HepG2 (cell line): ENCODE data around the gene SLC16A3. TPM values are rescaled to one million over a fixed set of nuclear protein-coding genes. Genes with fewer than 3 reads are reported as not detected.

Source experiments
- CBX2 ChIP-seq, 2 experiments: fragments of 200-600 bp in 1 of 2; sonication (generic); formaldehyde crosslinking in 1 of 2; IDR thresholded peaks; 2 replicates each; pipeline versions ENCODE4 v1.7.0 to v1.8.1; 2018 to 2022; ENCODE audit warnings: low read depth in 2 of 2, low read length in 1 of 2, mild to moderate bottlenecking in 1 of 2, missing genetic modification reagents in 1 of 2
- HES4 ChIP-seq: sonication (generic); formaldehyde crosslinking; IDR thresholded peaks from 2 replicates; pipeline ENCODE4 v1.9.0; 2021; ENCODE audit warnings: mild to moderate bottlenecking, missing genetic modification reagents, borderline replicate concordance
- NONO ChIP-seq, 2 experiments: fragments of 450-650 bp in 1 of 2; sonication (generic) in 1 of 2; formaldehyde crosslinking in 1 of 2; IDR thresholded peaks in 1 of 2; conservative IDR thresholded peaks in 1 of 2; 2 replicates each; pipeline versions ENCODE4 v1.6.1 to v1.8.0; 2017 to 2022; ENCODE audit warnings: mild to moderate bottlenecking in 1 of 2, missing genetic modification reagents in 1 of 2, moderate library complexity in 1 of 2
- PHB2 ChIP-seq: fragments of 450-650 bp; IDR thresholded peaks from 2 replicates; pipeline ENCODE4 v1.6.1; 2018; ENCODE audit not compliant: partially characterized antibody
- REPIN1 ChIP-seq: sonication (generic); formaldehyde crosslinking; IDR thresholded peaks from 2 replicates; pipeline ENCODE4 v1.8.0; 2022; ENCODE audit warnings: missing genetic modification reagents, low read depth, mild to moderate bottlenecking, borderline replicate concordance
- RXRA ChIP-seq: sonication (generic); formaldehyde crosslinking; IDR thresholded peaks from 2 replicates; pipeline ENCODE4 v1.5.1; 2020; ENCODE audit warnings: missing genetic modification reagents
- ZNF460 ChIP-seq: sonication (generic); formaldehyde crosslinking; IDR thresholded peaks from 2 replicates; pipeline ENCODE4 v1.5.1; 2020; ENCODE audit warnings: missing genetic modification reagents, mild to moderate bottlenecking, borderline replicate concordance
- ZNF468 ChIP-seq: sonication (generic); formaldehyde crosslinking; IDR thresholded peaks from 2 replicates; pipeline ENCODE4 v1.8.0; 2022; ENCODE audit warnings: mild to moderate bottlenecking, moderate library complexity, missing genetic modification reagents
- ZNF616 ChIP-seq: sonication (generic); formaldehyde crosslinking; IDR thresholded peaks from 2 replicates; pipeline ENCODE4 v1.5.0; 2020; ENCODE audit warnings: low read depth, mild to moderate bottlenecking, missing genetic modification reagents
- ZNF672 ChIP-seq: sonication (generic); formaldehyde crosslinking; IDR thresholded peaks from 2 replicates; pipeline ENCODE4 v1.8.1; 2022; ENCODE audit warnings: missing genetic modification reagents
- polyA plus RNA-seq, 8 experiments: library from polyadenylated mRNA; depleted of rRNA in 3 of 8; stranded (reverse) in 7 of 8; unstranded in 1 of 8; fragments of >200 nt; fragmentation: Illumina TruSeq in 4 of 8; extraction: Trizol in 4 of 8; gene quantifications; 2 replicates each; pipeline versions ENCODE4 v1.2.1 to v1.2.3, GENCODE V29; 2011 to 2016; ENCODE audit warnings: low read depth in 4 of 8, missing spikeins in 1 of 8, mixed read lengths in 1 of 8; ENCODE audit not compliant: insufficient read depth in 1 of 8
- total RNA-seq, 5 experiments: library from RNA; depleted of rRNA; stranded (reverse); fragments of >200 nt; fragmentation: Illumina TruSeq; extraction: Trizol; gene quantifications; 2 replicates each; pipeline ENCODE4 v1.2.3, GENCODE V29; 2016; ENCODE audit warnings: low read depth in 1 of 5
- TF ChIP-seq, protein P1 (sequence below): IDR thresholded peaks from 2 replicates; pipeline ENCODE4 v1.6.1; 2012; ENCODE audit warnings: low read length, improper control_type of control experiment
- TF ChIP-seq, protein P2 (sequence below): sonication (generic); formaldehyde crosslinking; IDR thresholded peaks from 2 replicates; pipeline ENCODE4 v1.9.0; 2021; ENCODE audit warnings: mild to moderate bottlenecking, missing genetic modification reagents
- TF ChIP-seq, protein P3 (sequence below): sonication (generic); formaldehyde crosslinking; IDR thresholded peaks from 2 replicates; pipeline ENCODE4 v1.4.0; 2020; ENCODE audit warnings: missing genetic modification reagents, low read depth, mild to moderate bottlenecking, borderline replicate concordance

The SLC16A3 gene
- total and polyA plus RNA-seq, 2 of the 13 experiments (the other 11 are each of a cell fraction or from before 2014, with no cell fraction given): 242 to 349 TPM

DNA sequence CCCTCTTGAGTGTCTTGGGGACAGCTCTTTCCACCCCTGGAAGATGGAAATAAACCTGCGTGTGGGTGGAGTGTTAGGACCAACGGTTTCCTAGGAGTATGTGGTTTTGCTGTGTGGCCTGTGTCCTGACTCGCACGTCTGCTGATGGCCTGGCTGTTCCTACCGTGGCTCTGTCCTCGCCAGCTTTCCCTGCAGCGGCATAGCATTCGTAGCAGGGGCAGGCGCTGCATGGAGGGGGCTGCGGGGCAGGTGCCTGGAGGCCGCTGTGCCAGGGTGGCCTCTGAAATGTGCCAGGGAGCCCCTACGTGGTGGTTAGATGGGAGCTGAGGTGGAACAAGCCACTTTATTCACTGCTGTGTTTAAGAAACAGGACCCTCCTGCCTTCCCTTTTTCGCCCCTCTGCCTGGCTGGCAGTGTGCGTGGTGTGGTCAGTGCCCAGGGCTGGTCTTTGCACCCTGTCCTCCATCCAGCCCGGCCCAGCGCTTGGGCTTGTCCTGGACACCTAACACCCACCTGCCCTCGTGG, 10.6 kb downstream of the SLC16A3 start (continued):
- TF ChIP-seq, protein P1, sequence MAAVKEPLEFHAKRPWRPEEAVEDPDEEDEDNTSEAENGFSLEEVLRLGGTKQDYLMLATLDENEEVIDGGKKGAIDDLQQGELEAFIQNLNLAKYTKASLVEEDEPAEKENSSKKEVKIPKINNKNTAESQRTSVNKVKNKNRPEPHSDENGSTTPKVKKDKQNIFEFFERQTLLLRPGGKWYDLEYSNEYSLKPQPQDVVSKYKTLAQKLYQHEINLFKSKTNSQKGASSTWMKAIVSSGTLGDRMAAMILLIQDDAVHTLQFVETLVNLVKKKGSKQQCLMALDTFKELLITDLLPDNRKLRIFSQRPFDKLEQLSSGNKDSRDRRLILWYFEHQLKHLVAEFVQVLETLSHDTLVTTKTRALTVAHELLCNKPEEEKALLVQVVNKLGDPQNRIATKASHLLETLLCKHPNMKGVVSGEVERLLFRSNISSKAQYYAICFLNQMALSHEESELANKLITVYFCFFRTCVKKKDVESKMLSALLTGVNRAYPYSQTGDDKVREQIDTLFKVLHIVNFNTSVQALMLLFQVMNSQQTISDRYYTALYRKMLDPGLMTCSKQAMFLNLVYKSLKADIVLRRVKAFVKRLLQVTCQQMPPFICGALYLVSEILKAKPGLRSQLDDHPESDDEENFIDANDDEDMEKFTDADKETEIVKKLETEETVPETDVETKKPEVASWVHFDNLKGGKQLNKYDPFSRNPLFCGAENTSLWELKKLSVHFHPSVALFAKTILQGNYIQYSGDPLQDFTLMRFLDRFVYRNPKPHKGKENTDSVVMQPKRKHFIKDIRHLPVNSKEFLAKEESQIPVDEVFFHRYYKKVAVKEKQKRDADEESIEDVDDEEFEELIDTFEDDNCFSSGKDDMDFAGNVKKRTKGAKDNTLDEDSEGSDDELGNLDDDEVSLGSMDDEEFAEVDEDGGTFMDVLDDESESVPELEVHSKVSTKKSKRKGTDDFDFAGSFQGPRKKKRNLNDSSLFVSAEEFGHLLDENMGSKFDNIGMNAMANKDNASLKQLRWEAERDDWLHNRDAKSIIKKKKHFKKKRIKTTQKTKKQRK: no peak
- TF ChIP-seq NONO (IDR thresholded peaks at IDR 0.05) (no peak), NONO (CRISPR knock-in tag; conservative IDR thresholded peaks at IDR 0.05) (peak; percentile 22), ZNF468 (CRISPR knock-in tag) (peak; percentile 12; the same call in 1 of the 2 replicates), RXRA (no peak), ZNF460 (CRISPR knock-in tag) (no peak), PHB2 (no peak), HES4 (CRISPR knock-in tag) (no peak), ZNF672 (CRISPR knock-in tag) (peak; percentile 30; the same call in 1 of the 2 replicates), ZNF616 (CRISPR knock-in tag) (0 out of 2 replicates have a peak, but pooled peaks have one; percentile 44), CBX2 (IDR thresholded peaks at IDR 0.05; ENCODE audit: low read depth, low read length) (no peak), CBX2 (CRISPR knock-in tag; IDR thresholded peaks at IDR 0.05; ENCODE audit: low read depth) (no peak), REPIN1 (CRISPR knock-in tag) (no peak)
- TF ChIP-seq, protein P2, sequence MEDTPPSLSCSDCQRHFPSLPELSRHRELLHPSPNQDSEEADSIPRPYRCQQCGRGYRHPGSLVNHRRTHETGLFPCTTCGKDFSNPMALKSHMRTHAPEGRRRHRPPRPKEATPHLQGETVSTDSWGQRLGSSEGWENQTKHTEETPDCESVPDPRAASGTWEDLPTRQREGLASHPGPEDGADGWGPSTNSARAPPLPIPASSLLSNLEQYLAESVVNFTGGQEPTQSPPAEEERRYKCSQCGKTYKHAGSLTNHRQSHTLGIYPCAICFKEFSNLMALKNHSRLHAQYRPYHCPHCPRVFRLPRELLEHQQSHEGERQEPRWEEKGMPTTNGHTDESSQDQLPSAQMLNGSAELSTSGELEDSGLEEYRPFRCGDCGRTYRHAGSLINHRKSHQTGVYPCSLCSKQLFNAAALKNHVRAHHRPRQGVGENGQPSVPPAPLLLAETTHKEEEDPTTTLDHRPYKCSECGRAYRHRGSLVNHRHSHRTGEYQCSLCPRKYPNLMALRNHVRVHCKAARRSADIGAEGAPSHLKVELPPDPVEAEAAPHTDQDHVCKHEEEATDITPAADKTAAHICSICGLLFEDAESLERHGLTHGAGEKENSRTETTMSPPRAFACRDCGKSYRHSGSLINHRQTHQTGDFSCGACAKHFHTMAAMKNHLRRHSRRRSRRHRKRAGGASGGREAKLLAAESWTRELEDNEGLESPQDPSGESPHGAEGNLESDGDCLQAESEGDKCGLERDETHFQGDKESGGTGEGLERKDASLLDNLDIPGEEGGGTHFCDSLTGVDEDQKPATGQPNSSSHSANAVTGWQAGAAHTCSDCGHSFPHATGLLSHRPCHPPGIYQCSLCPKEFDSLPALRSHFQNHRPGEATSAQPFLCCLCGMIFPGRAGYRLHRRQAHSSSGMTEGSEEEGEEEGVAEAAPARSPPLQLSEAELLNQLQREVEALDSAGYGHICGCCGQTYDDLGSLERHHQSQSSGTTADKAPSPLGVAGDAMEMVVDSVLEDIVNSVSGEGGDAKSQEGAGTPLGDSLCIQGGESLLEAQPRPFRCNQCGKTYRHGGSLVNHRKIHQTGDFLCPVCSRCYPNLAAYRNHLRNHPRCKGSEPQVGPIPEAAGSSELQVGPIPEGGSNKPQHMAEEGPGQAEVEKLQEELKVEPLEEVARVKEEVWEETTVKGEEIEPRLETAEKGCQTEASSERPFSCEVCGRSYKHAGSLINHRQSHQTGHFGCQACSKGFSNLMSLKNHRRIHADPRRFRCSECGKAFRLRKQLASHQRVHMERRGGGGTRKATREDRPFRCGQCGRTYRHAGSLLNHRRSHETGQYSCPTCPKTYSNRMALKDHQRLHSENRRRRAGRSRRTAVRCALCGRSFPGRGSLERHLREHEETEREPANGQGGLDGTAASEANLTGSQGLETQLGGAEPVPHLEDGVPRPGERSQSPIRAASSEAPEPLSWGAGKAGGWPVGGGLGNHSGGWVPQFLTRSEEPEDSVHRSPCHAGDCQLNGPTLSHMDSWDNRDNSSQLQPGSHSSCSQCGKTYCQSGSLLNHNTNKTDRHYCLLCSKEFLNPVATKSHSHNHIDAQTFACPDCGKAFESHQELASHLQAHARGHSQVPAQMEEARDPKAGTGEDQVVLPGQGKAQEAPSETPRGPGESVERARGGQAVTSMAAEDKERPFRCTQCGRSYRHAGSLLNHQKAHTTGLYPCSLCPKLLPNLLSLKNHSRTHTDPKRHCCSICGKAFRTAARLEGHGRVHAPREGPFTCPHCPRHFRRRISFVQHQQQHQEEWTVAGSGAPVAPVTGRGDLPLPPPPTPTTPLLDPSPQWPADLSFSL (CRISPR knock-in tag): no peak
- TF ChIP-seq, protein P3, sequence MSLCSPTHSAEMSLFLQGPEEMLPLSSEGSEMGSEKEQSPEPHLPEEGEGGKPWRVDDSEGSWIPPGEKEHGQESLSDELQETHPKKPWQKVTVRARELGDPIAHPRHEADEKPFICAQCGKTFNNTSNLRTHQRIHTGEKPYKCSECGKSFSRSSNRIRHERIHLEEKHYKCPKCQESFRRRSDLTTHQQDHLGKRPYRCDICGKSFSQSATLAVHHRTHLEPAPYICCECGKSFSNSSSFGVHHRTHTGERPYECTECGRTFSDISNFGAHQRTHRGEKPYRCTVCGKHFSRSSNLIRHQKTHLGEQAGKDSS (CRISPR knock-in tag): no peak
